GM10248 (cell line): ENCODE measurements around the gene KCNQ5.
"Not testable (repeated sequence)": the region's sequence is repeated elsewhere in the genome, so short reads cannot be mapped to it uniquely, and the experiment has no call there.

Experiments used
- CTCF ChIA-PET: fragments of 300-600 bp; sonication (Branson Sonifier 250); formaldehyde crosslinking; extraction: SDS; loops from one replicate; lab custom pipeline; 2021; ENCODE audit warnings: antibody characterized with exemption; lab: Yijun Ruan, JAX
- POLR2A ChIA-PET: fragments of 350-650 bp; sonication (Branson Sonifier 250); formaldehyde crosslinking; extraction: SDS; loops from one replicate; lab custom pipeline; 2020; ENCODE audit warnings: antibody characterized with exemption; lab: Yijun Ruan, JAX
- DNase-seq: peaks from one replicate; pipeline ENCODE4 v3.0.0; 2012; ENCODE audit errors: extremely low spot score
- TF ChIP-seq, protein P1 (sequence below): IDR thresholded peaks from 2 replicates; pipeline ENCODE4 v1.5.1; 2012; ENCODE audit warnings: mild to moderate bottlenecking, low read depth; ENCODE audit errors: extremely low read depth, missing control alignments, control extremely low read depth

The KCNQ5 gene

DNA sequence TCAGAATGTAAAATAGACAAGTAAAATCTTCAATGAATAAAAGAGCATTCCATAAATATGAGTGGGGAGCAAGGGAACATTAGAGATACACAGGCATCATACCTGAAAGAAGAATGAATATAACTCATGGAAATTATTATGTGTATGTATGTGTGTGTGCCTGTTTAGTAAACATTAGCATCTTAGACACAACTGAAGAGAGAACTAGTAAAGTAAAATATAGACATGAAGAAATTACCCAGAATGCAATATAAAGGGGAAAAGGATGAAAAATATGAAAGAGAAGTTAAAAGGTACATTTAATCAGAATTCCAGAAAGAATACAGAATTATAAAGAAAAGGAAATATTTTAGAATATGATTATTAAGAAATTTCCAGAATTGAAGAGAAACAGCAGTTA lies 264.3 kb downstream of the KCNQ5 start:
- ChIA-PET POLR2A (no interaction called here), CTCF (interaction anchor here (1.6 to 1.7 kb wide), 2 partner anchors 12 to 73 kb away, joined by 4 to 5 read pairs; no protein-coding TSS in a partner anchor)
- TF ChIP-seq, protein P1, sequence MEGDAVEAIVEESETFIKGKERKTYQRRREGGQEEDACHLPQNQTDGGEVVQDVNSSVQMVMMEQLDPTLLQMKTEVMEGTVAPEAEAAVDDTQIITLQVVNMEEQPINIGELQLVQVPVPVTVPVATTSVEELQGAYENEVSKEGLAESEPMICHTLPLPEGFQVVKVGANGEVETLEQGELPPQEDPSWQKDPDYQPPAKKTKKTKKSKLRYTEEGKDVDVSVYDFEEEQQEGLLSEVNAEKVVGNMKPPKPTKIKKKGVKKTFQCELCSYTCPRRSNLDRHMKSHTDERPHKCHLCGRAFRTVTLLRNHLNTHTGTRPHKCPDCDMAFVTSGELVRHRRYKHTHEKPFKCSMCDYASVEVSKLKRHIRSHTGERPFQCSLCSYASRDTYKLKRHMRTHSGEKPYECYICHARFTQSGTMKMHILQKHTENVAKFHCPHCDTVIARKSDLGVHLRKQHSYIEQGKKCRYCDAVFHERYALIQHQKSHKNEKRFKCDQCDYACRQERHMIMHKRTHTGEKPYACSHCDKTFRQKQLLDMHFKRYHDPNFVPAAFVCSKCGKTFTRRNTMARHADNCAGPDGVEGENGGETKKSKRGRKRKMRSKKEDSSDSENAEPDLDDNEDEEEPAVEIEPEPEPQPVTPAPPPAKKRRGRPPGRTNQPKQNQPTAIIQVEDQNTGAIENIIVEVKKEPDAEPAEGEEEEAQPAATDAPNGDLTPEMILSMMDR: no peak
- DNase-seq: no peak

DNA sequence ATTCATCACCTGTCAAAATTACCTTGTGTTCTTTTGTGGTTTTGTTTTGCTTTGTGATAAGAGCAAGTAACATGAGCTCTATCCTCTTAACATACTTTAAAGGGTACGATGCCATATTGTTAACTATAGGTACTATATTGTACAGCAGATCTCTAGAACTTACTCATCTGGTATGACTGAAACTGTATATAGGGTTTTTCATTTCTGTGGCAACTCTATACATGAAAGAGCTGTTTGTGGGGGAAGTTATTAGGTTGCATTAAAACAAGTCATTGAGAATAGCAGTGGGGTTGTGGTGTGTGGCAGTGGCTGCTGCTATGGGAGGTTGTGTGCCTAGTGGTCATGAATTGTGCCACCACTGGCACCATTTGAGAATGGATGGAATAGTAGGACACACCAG lies 268.4 kb downstream of the KCNQ5 start:
- POLR2A ChIA-PET: no interaction called here
- TF ChIP-seq, protein P1: no peak
- DNase-seq: no peak
- CTCF ChIA-PET: interaction anchor here (1.2 kb wide), 1 partner anchor 18 kb away, joined by 3 read pairs; no protein-coding TSS in a partner anchor

DNA sequence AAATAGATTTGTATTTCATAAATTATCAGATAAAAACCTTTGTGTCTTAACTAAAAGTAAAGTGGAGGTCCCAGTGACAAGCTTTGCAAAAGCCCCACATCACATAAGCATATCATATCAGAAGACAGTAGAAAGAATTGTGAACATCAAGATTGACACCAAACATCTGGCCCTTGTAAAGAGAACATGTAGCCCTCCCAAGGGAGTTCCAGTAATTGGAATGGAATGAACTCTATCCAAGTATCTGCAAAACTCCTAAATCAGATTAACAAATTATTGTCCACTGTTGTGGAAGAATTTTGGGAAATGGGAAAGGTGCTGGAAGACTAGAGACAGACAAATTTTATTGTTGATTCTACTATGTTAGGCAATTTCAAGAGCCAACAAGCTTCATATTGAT lies 268.8 kb downstream of the KCNQ5 start:
- ChIA-PET POLR2A (no interaction called here), CTCF (interaction anchor here (1.2 kb wide), 1 partner anchor 18 kb away, joined by 3 read pairs; no protein-coding TSS in a partner anchor)
- TF ChIP-seq, protein P1: no peak
- DNase-seq: no peak

DNA sequence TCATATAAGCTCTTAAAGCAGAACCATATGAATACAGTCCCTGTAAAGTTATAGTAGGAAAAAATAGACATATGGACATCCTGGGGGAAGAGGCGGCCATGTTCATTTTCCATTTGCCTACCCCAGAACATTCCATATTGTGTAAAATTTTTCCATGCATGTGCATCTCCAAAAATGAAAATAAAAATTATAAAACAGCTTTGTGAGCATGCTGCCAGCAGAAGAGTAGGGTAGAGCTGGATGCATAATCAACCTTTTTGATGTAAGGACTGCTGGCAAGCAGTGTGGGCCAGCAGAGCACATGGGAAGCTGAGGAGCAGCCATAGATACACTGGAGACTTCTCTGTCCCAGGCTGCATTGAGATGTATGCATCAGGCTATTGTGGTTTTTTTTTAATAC lies 271.0 kb downstream of the KCNQ5 start:
- TF ChIP-seq, protein P1: no peak
- DNase-seq: no peak
- POLR2A ChIA-PET: no interaction called here
- CTCF ChIA-PET: interaction anchor here (0.7 to 0.8 kb wide), 2 partner anchors 19 to 31 kb away, joined by 3 to 4 read pairs; no protein-coding TSS in a partner anchor

DNA sequence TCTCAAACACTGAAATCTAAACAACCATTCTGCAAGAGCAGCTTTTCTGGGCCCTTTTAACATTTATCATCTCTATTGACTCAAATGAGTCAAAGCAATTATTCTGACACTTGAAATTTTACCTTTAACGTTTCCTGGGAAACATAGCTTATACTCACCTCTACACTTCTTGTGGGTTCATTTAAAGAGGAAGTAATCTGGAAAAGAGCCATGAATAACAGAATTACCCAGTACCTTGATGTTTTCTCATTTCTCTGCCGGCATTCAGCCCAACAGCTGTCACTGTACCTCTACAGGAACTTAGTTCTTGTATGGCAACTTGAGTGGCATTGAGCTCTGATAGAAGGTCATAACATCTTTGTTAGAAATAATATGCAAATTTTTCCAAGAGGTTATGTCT lies 272.2 kb downstream of the KCNQ5 start:
- no peak for DNase-seq
- TF ChIP-seq, protein P1: no peak
- ChIA-PET CTCF (interaction anchor here (1.1 to 1.6 kb wide), 3 partner anchors 9 to 256 kb away, joined by 3 to 4 read pairs (median 3); no protein-coding TSS in a partner anchor), POLR2A (no interaction called here)

DNA sequence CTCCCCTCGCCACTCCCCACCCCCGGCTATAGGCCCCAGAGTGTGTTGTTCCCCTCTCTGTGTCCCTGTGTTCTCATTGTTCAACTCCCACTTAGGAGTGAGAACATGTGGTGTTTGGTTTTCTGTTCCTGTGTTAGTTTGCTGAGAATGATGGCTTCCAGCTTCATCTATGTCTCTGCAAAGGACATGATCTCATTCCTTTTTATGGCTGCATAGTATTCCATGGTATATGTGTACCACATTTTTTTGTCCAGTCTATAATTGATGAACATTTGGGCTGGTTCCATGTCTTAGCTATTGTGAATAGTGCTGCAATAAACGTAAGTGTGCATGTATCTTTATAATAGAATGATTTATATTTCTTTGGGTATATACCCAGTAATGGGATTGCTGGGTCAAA lies 276.4 kb downstream of the KCNQ5 start:
- not testable (repeated sequence) for DNase-seq
- CTCF ChIA-PET: interaction anchor here (0.8 kb wide), 1 partner anchor 16 kb away, joined by 4 read pairs; no protein-coding TSS in a partner anchor

DNA sequence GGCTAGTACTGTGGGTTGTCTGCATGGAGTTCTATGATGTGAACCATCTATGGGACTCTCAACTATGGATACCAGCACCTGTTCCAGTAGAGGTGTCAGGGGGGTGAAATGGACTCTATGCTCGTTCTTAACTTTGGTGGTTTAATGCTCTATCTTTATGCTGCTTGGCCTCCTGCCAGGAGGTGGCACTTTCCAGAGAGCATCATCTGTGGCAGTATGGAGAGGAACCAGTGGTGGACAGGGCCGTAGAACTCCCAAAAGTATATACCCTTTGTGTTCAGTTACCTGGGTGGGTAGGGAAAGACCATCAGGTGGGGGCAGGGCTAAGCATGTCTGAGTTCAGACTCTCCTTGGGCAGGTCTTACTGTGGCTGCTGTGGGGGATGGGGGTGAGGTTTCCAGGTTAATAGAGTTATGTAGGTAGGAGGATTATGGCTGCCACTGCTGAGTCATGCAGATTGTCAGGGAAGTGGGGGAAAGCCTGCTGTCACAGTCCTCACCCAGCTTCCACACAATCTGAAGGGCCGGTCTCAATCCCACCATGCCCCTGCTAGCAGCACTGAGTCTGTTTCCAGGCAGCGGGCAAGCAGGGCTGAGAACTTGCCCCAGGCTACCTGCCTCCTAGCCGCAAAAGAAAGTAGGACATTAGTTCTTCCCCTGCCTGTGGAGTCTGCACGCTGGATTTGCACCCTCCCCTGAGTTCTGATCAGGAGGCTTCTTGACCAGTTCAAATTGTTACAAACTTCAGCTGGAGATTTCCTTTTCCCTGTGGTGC lies 284.0 kb downstream of the KCNQ5 start:
- POLR2A ChIA-PET: no interaction called here
- TF ChIP-seq, protein P1: no peak
- CTCF ChIA-PET: interaction anchor here (1.4 kb wide), 1 partner anchor 29 kb away, joined by 3 read pairs; no protein-coding TSS in a partner anchor
- no peak for DNase-seq

More for the DNA sequence above, 276.4 kb downstream of the KCNQ5 start:
- POLR2A ChIA-PET: not testable (repeated sequence)
